Lung (tissue), 12 donors: ENCODE data around the gene CLASRP. TPM values are rescaled to one million over a fixed set of nuclear protein-coding genes. Genes with fewer than 3 reads are reported as not detected.

Experiments
- ATAC-seq: fragments of 200-7000 bp; cut with Tn5 transposase; one replicate; pipeline ENCODE4 v1.9.1; 2020; ENCODE audit warnings: moderate number of reproducible peaks; ENCODE audit not compliant: insufficient read depth, low FRiP score
- DNase-seq, 3 donors: peaks; one replicate each; pipeline ENCODE4 v3.0.0-alpha.2; 2013 to 2017
- H3K27ac ChIP-seq, 2 donors: one replicate each; pipeline ENCODE4 v1.5.1; 2013; ENCODE audit warnings: mild to moderate bottlenecking in 2 of 2, moderate library complexity in 2 of 2, control low read depth in 1 of 2, inconsistent platforms in 1 of 2, low read depth in 1 of 2, low read length in 1 of 2
- H3K27me3 ChIP-seq, 3 donors: one replicate each; pipeline ENCODE4 v1.5.1; 2013; ENCODE audit warnings: low read length in 2 of 3; ENCODE audit not compliant: control insufficient read depth in 3 of 3, insufficient read depth in 3 of 3
- H3K36me3 ChIP-seq, 4 donors: one replicate each; pipeline ENCODE4 v1.5.1; 2013; ENCODE audit warnings: low read length in 4 of 4, mild to moderate bottlenecking in 1 of 4, moderate library complexity in 1 of 4; ENCODE audit not compliant: control insufficient read depth in 4 of 4, insufficient read depth in 4 of 4
- H3K4me1 ChIP-seq, 5 donors: one replicate each; pipeline ENCODE4 v1.5.1; 2013; ENCODE audit warnings: low read length in 5 of 5, mild to moderate bottlenecking in 2 of 5, moderate library complexity in 1 of 5; ENCODE audit not compliant: control insufficient read depth in 5 of 5, insufficient read depth in 5 of 5
- H3K4me3 ChIP-seq: one replicate; pipeline ENCODE4 v1.5.1; 2013; ENCODE audit warnings: mild to moderate bottlenecking, control low read depth, moderate library complexity
- H3K9ac ChIP-seq, 2 donors: one replicate each; pipeline ENCODE4 v1.5.1; 2013; ENCODE audit warnings: low read length in 2 of 2, control low read depth in 1 of 2; ENCODE audit not compliant: insufficient read depth in 1 of 2
- H3K9me3 ChIP-seq, 4 donors: one replicate each; pipeline ENCODE4 v1.5.1; 2013; ENCODE audit warnings: low read length in 3 of 4, mild to moderate bottlenecking in 1 of 4, moderate library complexity in 1 of 4; ENCODE audit not compliant: control insufficient read depth in 4 of 4, insufficient read depth in 3 of 4
- whole genome bisulfite sequencing, 2 donors: extraction: QIAGEN DNeasy Blood & Tissue Kit; methylation state at CpG; one replicate each; pipeline ENCODE4 v1.1.7; 2013; 5-methylcytosine and 5-hydroxymethylcytosine counted together
- polyA plus RNA-seq, 2 donors: library from polyadenylated mRNA; stranded (reverse); fragments of 200-250 nt; gene quantifications; one replicate each; pipeline ENCODE4 v1.2.1, GENCODE V29; 2013
- total RNA-seq, 2 donors: library from RNA; depleted of rRNA in 1 of 2; stranded (reverse); fragments of >200 nt in 1 of 2; gene quantifications; one replicate each; pipeline ENCODE4 v1.2.1, GENCODE V29; 2014 to 2021
- TF ChIP-seq, protein P1 (sequence below): IDR thresholded peaks from 2 replicates; pipeline ENCODE4 v1.5.1; 2012; ENCODE audit warnings: mild to moderate bottlenecking; ENCODE audit errors: control extremely low read depth, extremely low read depth
- donor health status: control.
- donor health status: control.
- donor health status: Bipolar disorder and iron deficiency.
- donor health status: healthy.
- donor health status: DM: yes; HTN: yes; CAD: no.

CLASRP gene
- total and polyA plus RNA-seq, 4 donors = 23.9 to 107 (median 57.6) TPM

DNA sequence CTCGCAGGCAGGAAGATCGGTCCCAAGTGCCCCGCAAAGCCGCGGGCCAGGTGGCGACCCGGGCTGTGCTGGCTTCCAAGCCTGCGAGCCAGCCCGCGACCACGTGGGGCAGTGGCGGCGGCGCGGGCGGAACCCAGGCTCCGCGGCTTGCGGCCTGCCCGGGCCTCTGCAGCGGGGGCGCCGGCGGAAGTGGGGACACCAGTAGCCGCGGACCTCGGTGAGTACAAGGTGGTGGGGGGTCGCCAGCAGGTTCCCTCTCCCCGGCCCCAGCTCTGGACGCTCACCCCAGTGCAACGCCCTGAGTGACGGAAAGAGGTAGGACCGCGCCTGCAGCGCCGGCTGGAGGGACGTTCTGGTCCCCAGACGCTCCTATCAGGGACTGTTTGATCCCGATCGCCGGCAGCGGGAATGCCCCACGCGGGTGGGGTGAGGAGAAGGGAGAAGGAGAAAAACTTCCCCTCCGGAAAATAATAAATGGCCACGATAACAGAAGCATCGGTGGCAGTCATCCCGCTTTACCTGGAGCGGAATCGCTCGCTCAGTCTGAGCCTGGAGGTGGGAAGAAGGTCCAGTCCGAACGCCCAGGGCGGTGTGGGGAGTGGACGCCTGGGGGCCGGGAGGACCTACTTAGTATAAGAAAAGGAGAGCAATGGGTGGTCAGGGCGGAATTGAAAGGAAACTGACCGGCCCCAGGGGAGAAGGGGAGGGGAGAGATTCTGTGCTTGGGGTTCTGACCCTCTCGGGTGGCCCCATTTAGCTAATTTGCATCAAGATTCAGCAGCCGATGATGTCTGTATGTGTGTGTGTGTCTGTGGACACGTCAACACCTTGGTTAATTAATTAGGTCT lies 40.4 kb downstream of the CLASRP start, which contains the start of gene GEMIN7:
TSS of gene GEMIN7 (plus strand) at position 198 of the 848 bp plus-strand sequence. CDS start 10,855 bp downstream, outside the sequence.
- ATAC-seq = peak; percentile 70

DNA sequence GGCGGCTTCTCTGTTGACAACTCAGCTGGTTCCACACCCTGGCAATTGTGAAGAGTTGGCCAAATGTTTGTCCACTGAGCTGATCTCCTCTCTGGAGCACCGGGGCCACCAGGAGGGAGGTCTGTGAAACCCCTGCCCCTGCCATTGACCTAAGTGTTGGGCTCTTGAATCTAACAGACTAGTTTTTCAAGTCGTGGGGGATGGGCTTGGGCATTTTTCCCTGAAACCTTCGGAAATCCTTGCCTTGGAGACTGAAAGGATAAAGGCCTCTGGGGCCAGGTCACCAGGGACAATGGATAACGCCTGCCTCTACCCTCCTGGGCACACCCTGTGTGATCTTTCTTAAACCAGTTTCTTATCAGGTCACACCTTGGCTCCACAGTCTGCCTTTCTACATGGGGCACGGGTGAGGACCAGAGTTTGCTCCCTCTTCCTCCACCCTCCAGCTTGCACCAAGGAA lies 41.1 kb downstream of the CLASRP start:
- peaks cover 0 to 11% (median 7%) of the 10 kb centered on the region in 4 donors for H3K36me3 ChIP-seq
- peak overlapping the region; percentile 63 to 82 for H3K27ac ChIP-seq
- TF ChIP-seq, protein P1, sequence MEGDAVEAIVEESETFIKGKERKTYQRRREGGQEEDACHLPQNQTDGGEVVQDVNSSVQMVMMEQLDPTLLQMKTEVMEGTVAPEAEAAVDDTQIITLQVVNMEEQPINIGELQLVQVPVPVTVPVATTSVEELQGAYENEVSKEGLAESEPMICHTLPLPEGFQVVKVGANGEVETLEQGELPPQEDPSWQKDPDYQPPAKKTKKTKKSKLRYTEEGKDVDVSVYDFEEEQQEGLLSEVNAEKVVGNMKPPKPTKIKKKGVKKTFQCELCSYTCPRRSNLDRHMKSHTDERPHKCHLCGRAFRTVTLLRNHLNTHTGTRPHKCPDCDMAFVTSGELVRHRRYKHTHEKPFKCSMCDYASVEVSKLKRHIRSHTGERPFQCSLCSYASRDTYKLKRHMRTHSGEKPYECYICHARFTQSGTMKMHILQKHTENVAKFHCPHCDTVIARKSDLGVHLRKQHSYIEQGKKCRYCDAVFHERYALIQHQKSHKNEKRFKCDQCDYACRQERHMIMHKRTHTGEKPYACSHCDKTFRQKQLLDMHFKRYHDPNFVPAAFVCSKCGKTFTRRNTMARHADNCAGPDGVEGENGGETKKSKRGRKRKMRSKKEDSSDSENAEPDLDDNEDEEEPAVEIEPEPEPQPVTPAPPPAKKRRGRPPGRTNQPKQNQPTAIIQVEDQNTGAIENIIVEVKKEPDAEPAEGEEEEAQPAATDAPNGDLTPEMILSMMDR = no peak
- H3K27me3 ChIP-seq = no peaks in the 10 kb centered on the region
- no peaks in the 10 kb centered on the region for H3K9me3 ChIP-seq
- peak overlapping the region; percentile 76 for H3K4me3 ChIP-seq
- WGBS, 2 donors = 14 to 18% methylated on average over 6 of the region's 6 CpGs
- ATAC-seq (no peak), DNase-seq (peak in 2 of 3 donors; percentile 9 to 37)
- peaks cover 5 to 14% (median 7%) of the 10 kb centered on the region in 5 donors for H3K4me1 ChIP-seq
- peak overlapping the region; percentile 63 to 82 for H3K9ac ChIP-seq

More for the DNA sequence above, 40.4 kb downstream of the CLASRP start, which contains the start of gene GEMIN7:
- H3K27ac ChIP-seq = peak within 1 kb of the TSS; percentile 63 to 82
- H3K9me3 ChIP-seq = no peaks in the 10 kb centered on the region
- TF ChIP-seq, protein P1 = no peak
- H3K9ac ChIP-seq = peak within 1 kb of the TSS; percentile 63 to 82
- no peaks in the 10 kb centered on the region for H3K27me3 ChIP-seq
- H3K4me1 ChIP-seq = peaks cover 5 to 14% (median 7%) of the 10 kb centered on the region in 5 donors
- 0 to 1% methylated on average over 60 to 61 of the region's 61 CpGs for WGBS, 2 donors
- DNase-seq = peak; percentile 69 to 81 (median 80)
- H3K4me3 ChIP-seq = peak within 1 kb of the TSS; percentile 76
- H3K36me3 ChIP-seq = peaks cover 0 to 11% (median 7%) of the 10 kb centered on the region in 4 donors

DNA sequence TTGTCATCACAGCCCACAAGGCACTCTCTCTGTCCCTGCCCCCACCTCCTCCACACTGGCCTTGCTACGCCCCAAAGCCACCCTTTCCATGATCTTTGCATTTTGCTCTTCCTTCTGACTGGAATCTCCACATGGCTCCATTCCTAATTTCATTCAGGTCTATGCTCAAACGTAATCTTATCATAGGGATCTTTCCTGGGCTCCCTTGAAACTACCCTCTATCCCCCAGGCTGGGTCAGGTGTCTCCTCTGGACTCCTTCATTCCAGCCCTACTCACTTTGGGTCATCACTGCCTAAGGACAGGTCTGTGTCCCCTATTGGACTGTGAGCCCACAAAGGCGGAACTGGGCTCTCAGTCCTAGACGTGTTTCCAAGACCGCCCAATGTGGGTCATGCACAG lies 43.3 kb downstream of the CLASRP start:
- Histone ChIP-seq H3K36me3 (peaks cover 0 to 14% (median 10%) of the 10 kb centered on the region in 4 donors), H3K9me3 (no peaks in the 10 kb centered on the region), H3K27ac (no peak overlapping the region), H3K4me1 (peaks cover 0 to 14% (median 7%) of the 10 kb centered on the region in 5 donors), H3K9ac (no peak overlapping the region), H3K27me3 (no peaks in the 10 kb centered on the region), H3K4me3 (no peak overlapping the region)
- ATAC-seq (no peak), DNase-seq (no peak)
- WGBS, 2 donors = 93 to 97% methylated on average over 5 of the region's 5 CpGs
- TF ChIP-seq, protein P1 = no peak
